ENCODE data around the gene SDHB.

DNA sequence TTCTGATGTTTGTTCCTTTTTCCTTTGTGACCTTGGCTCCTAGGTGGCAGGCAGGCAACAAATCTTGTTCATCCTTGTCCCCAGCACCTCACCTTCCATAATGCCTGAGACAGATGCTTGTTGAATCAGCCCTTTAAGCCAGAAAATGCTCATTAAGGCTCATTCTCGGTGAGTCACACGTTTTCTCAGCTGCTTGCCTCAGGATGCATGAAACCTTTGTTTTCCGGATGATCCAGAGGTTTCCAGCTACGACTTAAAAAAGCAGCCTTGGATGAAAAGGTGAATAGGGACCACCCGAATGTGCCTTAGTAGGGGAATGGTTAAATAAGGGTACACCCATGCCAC is 37.5 kb downstream of the SDHB start:
- TF ChIP-seq, protein P1, sequence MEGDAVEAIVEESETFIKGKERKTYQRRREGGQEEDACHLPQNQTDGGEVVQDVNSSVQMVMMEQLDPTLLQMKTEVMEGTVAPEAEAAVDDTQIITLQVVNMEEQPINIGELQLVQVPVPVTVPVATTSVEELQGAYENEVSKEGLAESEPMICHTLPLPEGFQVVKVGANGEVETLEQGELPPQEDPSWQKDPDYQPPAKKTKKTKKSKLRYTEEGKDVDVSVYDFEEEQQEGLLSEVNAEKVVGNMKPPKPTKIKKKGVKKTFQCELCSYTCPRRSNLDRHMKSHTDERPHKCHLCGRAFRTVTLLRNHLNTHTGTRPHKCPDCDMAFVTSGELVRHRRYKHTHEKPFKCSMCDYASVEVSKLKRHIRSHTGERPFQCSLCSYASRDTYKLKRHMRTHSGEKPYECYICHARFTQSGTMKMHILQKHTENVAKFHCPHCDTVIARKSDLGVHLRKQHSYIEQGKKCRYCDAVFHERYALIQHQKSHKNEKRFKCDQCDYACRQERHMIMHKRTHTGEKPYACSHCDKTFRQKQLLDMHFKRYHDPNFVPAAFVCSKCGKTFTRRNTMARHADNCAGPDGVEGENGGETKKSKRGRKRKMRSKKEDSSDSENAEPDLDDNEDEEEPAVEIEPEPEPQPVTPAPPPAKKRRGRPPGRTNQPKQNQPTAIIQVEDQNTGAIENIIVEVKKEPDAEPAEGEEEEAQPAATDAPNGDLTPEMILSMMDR (conservative IDR thresholded peaks at IDR 0.05; ENCODE audit: low read depth, low read length): no peak
- no peak for TF ChIP-seq EZH2 (IDR thresholded peaks at IDR 0.05; ENCODE audit: low read length, unreplicated experiment)
